Brain microvascular endothelial cell (primary cell): Measurements from ENCODE around the gene NT5C1B.

Experiments
- DNase-seq: peaks from one replicate; pipeline ENCODE4 v3.0.0-alpha.2; 2020
- H3K27ac ChIP-seq: fragments of 250-450 bp; sonication (Bioruptor Pico); 2 replicates; pipeline ENCODE4 v1.5.1; 2020; ENCODE audit warnings: mild to moderate bottlenecking, moderate library complexity
- H3K27me3 ChIP-seq: fragments of 250-450 bp; sonication (Bioruptor Pico); replicated peaks from 2 replicates; pipeline ENCODE4 v1.5.1; 2020; ENCODE audit warnings: mild to moderate bottlenecking
- H3K36me3 ChIP-seq: fragments of 250-450 bp; sonication (Bioruptor Pico); replicated peaks from 2 replicates; pipeline ENCODE4 v1.5.1; 2020; ENCODE audit warnings: mild to moderate bottlenecking
- H3K4me3 ChIP-seq: 2 replicates; pipeline ENCODE4 v1.5.1; 2011; ENCODE audit warnings: low read depth, mild to moderate bottlenecking, control low read depth, low read length, moderate library complexity
- in situ Hi-C: cut with HindIII; loops from 2 replicates; pipeline ENCODE4 v1.10.0; 2017; ENCODE audit warnings: low sequenced_read_pairs, low pct_ligation_motif_present
- TF ChIP-seq, protein P1 (sequence below): IDR thresholded peaks from 2 replicates; pipeline ENCODE4 v1.5.1; 2011; ENCODE audit warnings: low read depth, mild to moderate bottlenecking, moderate library complexity, low read length, control low read depth, inconsistent platforms; ENCODE audit errors: missing control alignments

Gene NT5C1B

DNA sequence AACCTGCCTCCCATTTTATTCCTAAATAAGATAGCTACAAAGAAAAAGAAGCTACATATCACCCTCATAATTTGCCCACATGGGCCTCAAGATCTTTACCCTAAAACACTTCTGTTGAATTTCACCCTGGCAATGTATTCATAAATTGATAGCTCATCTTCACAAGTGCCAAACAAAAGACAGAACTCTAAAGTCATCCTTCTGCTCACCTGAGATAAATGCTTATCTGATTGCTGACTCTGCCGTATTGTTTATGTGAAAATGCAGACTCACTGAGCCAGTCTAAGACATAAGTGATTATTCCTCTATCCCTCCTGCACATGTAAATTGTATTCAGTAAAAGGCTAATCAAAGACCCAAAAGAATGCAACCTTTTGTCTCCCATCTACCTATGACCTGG is 30.9 kb downstream of the NT5C1B start:
- Histone ChIP-seq H3K4me3 (no peak overlapping the region), H3K27me3 (no peaks in the 10 kb centered on the region), H3K36me3 (peaks cover 8% of the 10 kb centered on the region), H3K27ac (no peak overlapping the region)
- TF ChIP-seq, protein P1, sequence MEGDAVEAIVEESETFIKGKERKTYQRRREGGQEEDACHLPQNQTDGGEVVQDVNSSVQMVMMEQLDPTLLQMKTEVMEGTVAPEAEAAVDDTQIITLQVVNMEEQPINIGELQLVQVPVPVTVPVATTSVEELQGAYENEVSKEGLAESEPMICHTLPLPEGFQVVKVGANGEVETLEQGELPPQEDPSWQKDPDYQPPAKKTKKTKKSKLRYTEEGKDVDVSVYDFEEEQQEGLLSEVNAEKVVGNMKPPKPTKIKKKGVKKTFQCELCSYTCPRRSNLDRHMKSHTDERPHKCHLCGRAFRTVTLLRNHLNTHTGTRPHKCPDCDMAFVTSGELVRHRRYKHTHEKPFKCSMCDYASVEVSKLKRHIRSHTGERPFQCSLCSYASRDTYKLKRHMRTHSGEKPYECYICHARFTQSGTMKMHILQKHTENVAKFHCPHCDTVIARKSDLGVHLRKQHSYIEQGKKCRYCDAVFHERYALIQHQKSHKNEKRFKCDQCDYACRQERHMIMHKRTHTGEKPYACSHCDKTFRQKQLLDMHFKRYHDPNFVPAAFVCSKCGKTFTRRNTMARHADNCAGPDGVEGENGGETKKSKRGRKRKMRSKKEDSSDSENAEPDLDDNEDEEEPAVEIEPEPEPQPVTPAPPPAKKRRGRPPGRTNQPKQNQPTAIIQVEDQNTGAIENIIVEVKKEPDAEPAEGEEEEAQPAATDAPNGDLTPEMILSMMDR, result no peak
- in situ Hi-C loops, result no loop called here
- DNase-seq, result no peak

DNA sequence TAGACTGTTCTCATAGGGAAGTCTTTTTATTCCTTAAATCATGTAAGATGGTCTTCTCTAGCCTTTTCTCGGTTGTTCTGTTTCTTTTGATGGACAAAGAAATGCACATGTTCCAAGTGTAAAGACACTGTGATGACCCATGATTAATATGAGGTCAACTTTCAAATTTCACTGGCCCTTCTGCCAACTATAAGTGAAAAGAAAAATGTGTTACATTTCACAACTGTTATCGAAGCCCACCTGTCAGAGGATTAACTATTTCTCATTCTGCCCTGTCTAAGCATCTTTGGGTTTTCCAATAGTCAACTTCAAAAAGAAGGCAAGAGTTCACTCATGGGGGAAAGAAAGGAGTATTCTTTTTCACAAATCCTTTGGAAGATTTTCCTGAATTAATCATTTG is 32.2 kb downstream of the NT5C1B start:
- Histone ChIP-seq H3K27ac (no peak overlapping the region), H3K4me3 (no peak overlapping the region), H3K36me3 (peaks cover 8% of the 10 kb centered on the region), H3K27me3 (no peaks in the 10 kb centered on the region)
- in situ Hi-C loops, result no loop called here
- TF ChIP-seq, protein P1, result no peak
- DNase-seq, result no peak

DNA sequence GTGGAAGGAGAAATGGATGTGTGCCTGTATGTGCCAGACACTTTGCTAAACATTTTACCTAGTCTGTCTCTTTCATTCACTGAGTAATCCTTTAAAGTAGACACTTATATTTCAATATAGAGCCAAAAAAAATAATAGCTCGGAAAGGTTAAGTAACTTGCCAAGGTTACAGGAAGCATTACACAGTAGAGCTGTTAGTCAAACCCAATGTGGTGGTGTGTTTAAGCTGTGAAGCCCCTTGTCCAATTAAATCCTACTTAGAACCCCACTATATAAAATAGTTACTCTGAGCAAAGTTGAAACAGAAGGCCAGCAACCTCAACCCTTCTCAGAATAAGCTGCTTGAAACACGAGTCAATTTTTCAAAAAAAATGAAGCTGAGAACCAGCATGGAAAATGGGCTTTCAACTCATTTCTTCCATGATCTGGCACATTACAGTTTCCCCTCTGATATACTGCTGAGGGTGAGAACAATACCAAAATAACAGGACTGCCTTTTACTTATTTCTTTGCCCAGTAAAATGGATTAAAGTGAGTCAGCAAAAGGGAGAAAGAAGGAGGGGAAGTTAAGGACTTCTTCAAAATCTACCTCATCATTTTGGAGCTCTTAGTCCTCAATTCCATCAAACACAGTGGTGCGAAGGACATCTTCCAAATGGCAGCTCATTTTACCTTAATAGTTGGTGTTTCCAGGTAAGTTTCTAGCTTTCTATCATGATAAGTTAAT is 36.9 kb downstream of the NT5C1B start:
- Histone ChIP-seq H3K36me3 (peaks cover 8% of the 10 kb centered on the region), H3K4me3 (no peak overlapping the region), H3K27me3 (no peaks in the 10 kb centered on the region), H3K27ac (peak overlapping the region; percentile 27)
- TF ChIP-seq, protein P1, result no peak
- in situ Hi-C loops, result no loop called here
- no peak for DNase-seq

DNA sequence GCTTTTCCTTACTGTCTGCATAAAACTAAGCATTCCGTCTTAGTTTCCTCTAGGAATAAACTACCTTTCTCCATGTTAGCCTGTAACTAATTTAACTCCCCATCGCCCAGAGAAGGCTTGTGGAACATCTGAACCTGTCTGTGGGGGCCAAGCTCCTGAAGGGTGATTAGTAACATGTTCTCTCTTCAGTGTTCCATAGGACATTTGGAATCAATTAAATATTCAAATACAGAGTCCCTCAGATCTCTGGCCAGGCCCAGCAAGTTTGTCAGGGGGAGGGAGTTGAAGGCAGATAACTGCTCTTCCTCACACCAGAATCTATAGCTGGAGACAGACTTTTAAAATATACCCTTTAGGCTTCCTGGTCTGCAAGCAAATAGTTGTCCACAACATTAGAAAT is 37.7 kb downstream of the NT5C1B start:
- peak overlapping the region; percentile 27 for H3K27ac ChIP-seq
- no peak for DNase-seq
- in situ Hi-C loops, result no loop called here
- no peaks in the 10 kb centered on the region for H3K27me3 ChIP-seq
- H3K36me3 ChIP-seq, result peaks cover 8% of the 10 kb centered on the region
- no peak overlapping the region for H3K4me3 ChIP-seq
- TF ChIP-seq, protein P1, result no peak

DNA sequence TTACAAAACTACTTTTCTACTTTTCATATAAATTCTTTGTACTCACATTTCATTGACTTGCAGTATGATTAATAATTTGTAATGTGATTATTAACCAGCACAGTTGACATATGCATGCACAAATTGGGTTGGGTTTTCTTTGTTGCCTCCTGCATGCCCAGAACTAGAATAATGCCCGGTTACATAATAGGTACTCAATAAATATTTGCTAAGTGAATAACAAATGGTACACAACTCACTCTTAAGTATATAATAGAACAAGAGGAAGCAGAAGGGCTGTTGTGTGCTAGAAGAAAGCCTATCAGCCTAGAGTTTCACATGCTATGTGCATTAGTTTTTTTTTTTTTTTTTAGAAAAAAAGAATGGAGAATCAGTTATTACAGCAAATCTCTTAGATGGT is 38.2 kb downstream of the NT5C1B start:
- TF ChIP-seq, protein P1, result no peak
- H3K27me3 ChIP-seq, result no peaks in the 10 kb centered on the region
- in situ Hi-C loops, result no loop called here
- no peak overlapping the region for H3K27ac ChIP-seq
- no peak overlapping the region for H3K4me3 ChIP-seq
- peaks cover 8% of the 10 kb centered on the region for H3K36me3 ChIP-seq
- no peak for DNase-seq

DNA sequence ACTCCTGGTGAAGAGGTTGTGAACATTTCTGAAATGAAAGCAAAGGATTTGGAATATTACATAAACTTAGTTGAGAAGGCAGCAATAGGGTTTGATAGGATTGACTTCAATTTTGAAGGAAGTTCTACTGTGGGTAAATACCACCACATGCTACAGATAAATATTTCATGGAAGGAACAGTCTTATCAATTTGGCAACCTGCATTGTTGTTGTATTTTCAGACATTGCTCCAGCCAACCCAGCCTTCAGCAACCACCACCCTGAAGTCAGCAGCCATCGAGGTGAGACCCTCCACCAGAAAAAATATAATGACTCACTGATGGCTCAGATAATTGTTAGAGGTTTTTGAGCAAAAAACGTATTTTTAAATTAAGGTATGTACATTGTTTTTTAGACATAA is 38.9 kb downstream of the NT5C1B start:
- DNase-seq, result no peak
- in situ Hi-C loops, result no loop called here
- Histone ChIP-seq H3K27ac (no peak overlapping the region), H3K36me3 (peaks cover 5% of the 10 kb centered on the region), H3K27me3 (no peaks in the 10 kb centered on the region), H3K4me3 (no peak overlapping the region)
- TF ChIP-seq, protein P1, result no peak
